ENCODE results near the gene SPDL1.

GRCh38 chr5:169584998-169585451 is 1.5 kb downstream of the SPDL1 start:
- TF ChIP-seq CTCF (conservative IDR thresholded peaks at IDR 0.05) (no peak), ZFX (IDR thresholded peaks at IDR 0.05) (no peak)

Measured in C4-2B (cell line).